Testis (tissue), 2 donors: Measurements from ENCODE around the gene ARHGAP23.

ENCODE experiments used
- POLR2A ChIP-seq: fragments of 450-650 bp; IDR thresholded peaks from one replicate; pipeline ENCODE4 v1.6.1; 2017; ENCODE audit warnings: antibody characterized with exemption, mild to moderate bottlenecking, moderate library complexity
- TF ChIP-seq, protein P1 (sequence below), 3 experiments: fragments of 450-650 bp in 2 of 3; fragments of 200-600 bp in 1 of 3; sonication (generic) in 1 of 3; IDR thresholded peaks; one replicate each; pipeline ENCODE4 v1.5.1; 2016 to 2019; ENCODE audit warnings: antibody characterized with exemption in 3 of 3, mild to moderate bottlenecking in 2 of 3, moderate library complexity in 1 of 3

DNA sequence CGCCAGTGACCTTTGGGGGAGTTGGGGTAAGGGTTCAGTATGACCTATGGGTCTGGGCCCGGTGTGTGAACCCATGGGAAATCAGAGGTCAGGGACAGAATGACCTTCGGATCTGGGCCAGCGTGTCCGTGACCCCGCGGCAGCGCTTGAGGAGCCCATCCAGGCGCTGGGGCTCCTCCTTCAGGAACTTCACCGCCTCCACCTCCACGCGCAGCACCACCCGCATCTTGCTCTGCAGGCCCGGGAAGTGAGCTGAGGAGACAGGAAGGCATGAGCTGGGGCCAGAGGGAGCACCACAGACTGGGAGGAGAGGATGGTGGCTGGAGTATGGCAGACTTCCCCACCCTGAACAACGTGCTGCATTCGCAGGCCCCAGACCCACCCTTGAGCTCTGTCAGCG, 124.1 kb downstream of the ARHGAP23 start:
- TF ChIP-seq, protein P1, sequence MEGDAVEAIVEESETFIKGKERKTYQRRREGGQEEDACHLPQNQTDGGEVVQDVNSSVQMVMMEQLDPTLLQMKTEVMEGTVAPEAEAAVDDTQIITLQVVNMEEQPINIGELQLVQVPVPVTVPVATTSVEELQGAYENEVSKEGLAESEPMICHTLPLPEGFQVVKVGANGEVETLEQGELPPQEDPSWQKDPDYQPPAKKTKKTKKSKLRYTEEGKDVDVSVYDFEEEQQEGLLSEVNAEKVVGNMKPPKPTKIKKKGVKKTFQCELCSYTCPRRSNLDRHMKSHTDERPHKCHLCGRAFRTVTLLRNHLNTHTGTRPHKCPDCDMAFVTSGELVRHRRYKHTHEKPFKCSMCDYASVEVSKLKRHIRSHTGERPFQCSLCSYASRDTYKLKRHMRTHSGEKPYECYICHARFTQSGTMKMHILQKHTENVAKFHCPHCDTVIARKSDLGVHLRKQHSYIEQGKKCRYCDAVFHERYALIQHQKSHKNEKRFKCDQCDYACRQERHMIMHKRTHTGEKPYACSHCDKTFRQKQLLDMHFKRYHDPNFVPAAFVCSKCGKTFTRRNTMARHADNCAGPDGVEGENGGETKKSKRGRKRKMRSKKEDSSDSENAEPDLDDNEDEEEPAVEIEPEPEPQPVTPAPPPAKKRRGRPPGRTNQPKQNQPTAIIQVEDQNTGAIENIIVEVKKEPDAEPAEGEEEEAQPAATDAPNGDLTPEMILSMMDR (IDR thresholded peaks at IDR 0.05) = no peak
- no peak for TF ChIP-seq POLR2A
